ENCODE results near the gene EFHC1. TPM values are rescaled to one million over a fixed set of nuclear protein-coding genes. Genes with fewer than 3 reads are reported as not detected.
"Not testable (repeated sequence)": the region's sequence is repeated elsewhere in the genome, so short reads cannot be mapped to it uniquely, and the experiment has no call there.

Gene EFHC1
- total RNA-seq, 1 donor from 2014 or later = 6.6 TPM

DNA sequence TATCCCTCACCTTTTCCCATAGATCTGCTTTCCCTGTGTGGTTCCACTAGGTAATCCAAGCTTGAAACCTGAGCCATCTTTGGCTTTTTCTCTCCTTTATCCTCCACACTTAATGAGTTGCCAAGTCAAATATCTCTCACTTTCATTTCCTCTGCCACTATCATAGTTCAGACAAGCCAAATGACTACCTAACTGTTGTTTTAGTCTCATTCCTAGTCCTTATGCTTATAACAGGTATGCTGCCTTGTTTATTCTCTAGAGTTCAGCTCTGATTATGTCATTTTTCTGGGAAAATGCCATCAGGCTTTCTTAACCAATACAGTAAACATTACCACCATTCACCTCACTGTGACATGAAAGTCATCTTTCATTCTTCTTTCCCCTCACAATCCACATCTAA, 6.5 kb downstream of the EFHC1 start:
- Histone ChIP-seq H3K36me3 (ENCODE audit: control insufficient read depth, insufficient read depth, low read length) (no peaks in the 10 kb centered on the region), H3K27me3 (ENCODE audit: control insufficient read depth, insufficient read depth, low read length) (no peaks in the 10 kb centered on the region), H3K4me3 (ENCODE audit: low read depth, low read length) (no peak overlapping the region)
- DNase-seq (ENCODE audit: low read depth) = peak; percentile 51
- TF ChIP-seq, protein P1, sequence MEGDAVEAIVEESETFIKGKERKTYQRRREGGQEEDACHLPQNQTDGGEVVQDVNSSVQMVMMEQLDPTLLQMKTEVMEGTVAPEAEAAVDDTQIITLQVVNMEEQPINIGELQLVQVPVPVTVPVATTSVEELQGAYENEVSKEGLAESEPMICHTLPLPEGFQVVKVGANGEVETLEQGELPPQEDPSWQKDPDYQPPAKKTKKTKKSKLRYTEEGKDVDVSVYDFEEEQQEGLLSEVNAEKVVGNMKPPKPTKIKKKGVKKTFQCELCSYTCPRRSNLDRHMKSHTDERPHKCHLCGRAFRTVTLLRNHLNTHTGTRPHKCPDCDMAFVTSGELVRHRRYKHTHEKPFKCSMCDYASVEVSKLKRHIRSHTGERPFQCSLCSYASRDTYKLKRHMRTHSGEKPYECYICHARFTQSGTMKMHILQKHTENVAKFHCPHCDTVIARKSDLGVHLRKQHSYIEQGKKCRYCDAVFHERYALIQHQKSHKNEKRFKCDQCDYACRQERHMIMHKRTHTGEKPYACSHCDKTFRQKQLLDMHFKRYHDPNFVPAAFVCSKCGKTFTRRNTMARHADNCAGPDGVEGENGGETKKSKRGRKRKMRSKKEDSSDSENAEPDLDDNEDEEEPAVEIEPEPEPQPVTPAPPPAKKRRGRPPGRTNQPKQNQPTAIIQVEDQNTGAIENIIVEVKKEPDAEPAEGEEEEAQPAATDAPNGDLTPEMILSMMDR (IDR thresholded peaks at IDR 0.05; ENCODE audit: insufficient read depth, low read length, severe bottlenecking) = no peak
- no peak for FAIRE-seq

GRCh38 chr6:52433294-52433693, 13.2 kb downstream of the EFHC1 start:
- FAIRE-seq; H3K27me3 ChIP-seq (ENCODE audit: control insufficient read depth, insufficient read depth, low read length); H3K36me3 ChIP-seq (ENCODE audit: control insufficient read depth, insufficient read depth, low read length); H3K4me3 ChIP-seq (ENCODE audit: low read depth, low read length); DNase-seq (ENCODE audit: low read depth): not testable (repeated sequence)

- no peak for FAIRE-seq
- H3K27me3 ChIP-seq (ENCODE audit: control insufficient read depth, insufficient read depth, low read length) = no peaks in the 10 kb centered on the region
- TF ChIP-seq, protein P1 (IDR thresholded peaks at IDR 0.05; ENCODE audit: insufficient read depth, low read length, severe bottlenecking) = no peak
These were observed 15.2 kb downstream of the EFHC1 start for GRCh38 chr6:52435345-52435744.

DNA sequence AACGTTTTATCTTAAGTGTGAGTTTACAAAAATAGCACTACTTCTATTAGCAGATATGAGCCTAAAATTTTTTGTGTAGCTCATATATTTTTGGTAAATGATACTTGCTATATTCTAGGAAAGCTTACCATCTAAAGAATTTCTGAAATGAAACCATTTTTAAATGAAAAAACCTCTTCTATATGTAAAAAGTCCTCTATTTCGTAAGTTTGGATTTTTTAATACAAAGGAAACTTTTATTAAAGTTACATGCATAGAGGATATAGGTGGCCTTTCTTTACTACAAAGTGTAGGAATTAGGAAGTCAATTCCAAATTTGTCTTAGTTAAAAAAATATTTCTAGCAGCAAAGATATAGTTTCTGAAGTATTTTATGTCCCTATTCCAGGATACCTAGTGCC, 18.8 kb downstream of the EFHC1 start:
- Histone ChIP-seq H3K4me3 (ENCODE audit: low read depth, low read length) (no peak overlapping the region), H3K27me3 (ENCODE audit: control insufficient read depth, insufficient read depth, low read length) (no peaks in the 10 kb centered on the region), H3K36me3 (ENCODE audit: control insufficient read depth, insufficient read depth, low read length) (no peaks in the 10 kb centered on the region)
- DNase-seq (ENCODE audit: low read depth) (no peak), FAIRE-seq (no peak)
- TF ChIP-seq, protein P1 (IDR thresholded peaks at IDR 0.05; ENCODE audit: insufficient read depth, low read length, severe bottlenecking) = no peak

More at GRCh38 chr6:52435345-52435744, 15.2 kb downstream of the EFHC1 start:
- Histone ChIP-seq H3K36me3 (ENCODE audit: control insufficient read depth, insufficient read depth, low read length) (no peaks in the 10 kb centered on the region), H3K4me3 (ENCODE audit: low read depth, low read length) (no peak overlapping the region)
- peak; percentile 21 for DNase-seq (ENCODE audit: low read depth)

- FAIRE-seq (no peak), DNase-seq (ENCODE audit: low read depth) (peak; percentile 95)
- no peaks in the 10 kb centered on the region for H3K36me3 ChIP-seq (ENCODE audit: control insufficient read depth, insufficient read depth, low read length)
- TF ChIP-seq, protein P1 (IDR thresholded peaks at IDR 0.05; ENCODE audit: insufficient read depth, low read length, severe bottlenecking) = no peak
- no peaks in the 10 kb centered on the region for H3K27me3 ChIP-seq (ENCODE audit: control insufficient read depth, insufficient read depth, low read length)
- no peak overlapping the region for H3K4me3 ChIP-seq (ENCODE audit: low read depth, low read length)
These were observed 34.4 kb downstream of the EFHC1 start for GRCh38 chr6:52454556-52454955.

GRCh38 chr6:52457096-52457495, 37.0 kb downstream of the EFHC1 start:
- TF ChIP-seq, protein P1 (IDR thresholded peaks at IDR 0.05; ENCODE audit: insufficient read depth, low read length, severe bottlenecking) = no peak
- H3K36me3 ChIP-seq (ENCODE audit: control insufficient read depth, insufficient read depth, low read length) = no peaks in the 10 kb centered on the region
- DNase-seq (ENCODE audit: low read depth) (peak; percentile 34), FAIRE-seq (no peak)
- no peak overlapping the region for H3K4me3 ChIP-seq (ENCODE audit: low read depth, low read length)
- no peaks in the 10 kb centered on the region for H3K27me3 ChIP-seq (ENCODE audit: control insufficient read depth, insufficient read depth, low read length)

DNA sequence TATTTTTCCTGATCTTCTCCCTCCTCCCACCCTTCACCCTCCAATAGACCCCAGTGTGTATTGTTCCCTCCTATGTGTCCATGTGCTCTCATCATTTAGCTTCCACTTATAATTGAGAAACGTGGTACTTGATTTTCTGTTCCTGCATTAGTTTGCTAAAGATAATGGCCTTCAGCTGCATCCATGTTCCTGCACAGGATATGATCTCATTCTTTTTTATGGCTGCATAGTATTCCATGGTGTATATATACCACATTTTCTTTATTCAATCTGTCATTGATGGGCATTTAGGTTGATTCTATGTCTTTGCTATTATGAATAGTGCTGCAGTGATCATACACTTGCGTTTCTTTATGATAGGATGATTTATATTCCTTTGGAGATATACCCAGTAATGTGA, 41.1 kb downstream of the EFHC1 start:
- not testable (repeated sequence) for H3K36me3 ChIP-seq (ENCODE audit: control insufficient read depth, insufficient read depth, low read length); H3K4me3 ChIP-seq (ENCODE audit: low read depth, low read length); H3K27me3 ChIP-seq (ENCODE audit: control insufficient read depth, insufficient read depth, low read length); FAIRE-seq; DNase-seq (ENCODE audit: low read depth)
